ENCODE data around the gene TBCC.
"Not testable (repeated sequence)": the region's sequence is repeated elsewhere in the genome, so short reads cannot be mapped to it uniquely, and the experiment has no call there.

TBCC gene

DNA sequence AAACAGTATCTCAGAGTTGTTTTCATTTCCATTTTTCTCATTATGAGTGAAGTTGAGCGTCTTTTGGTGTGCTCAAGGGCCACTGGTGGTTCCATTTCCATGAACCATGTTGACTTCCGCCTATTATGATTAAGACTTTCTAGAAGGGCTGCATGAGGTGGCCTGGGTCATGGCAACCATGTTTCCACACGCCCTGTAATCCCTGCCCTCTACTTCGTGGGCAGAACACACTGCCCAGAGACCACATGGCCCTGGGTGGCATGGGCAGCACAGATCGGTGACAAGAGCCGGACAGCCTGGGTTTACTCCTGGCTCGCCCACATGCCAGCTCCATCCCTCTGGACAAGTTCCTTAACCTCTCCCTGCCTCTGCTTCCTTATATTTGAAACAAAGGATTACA is 38.3 kb downstream of the TBCC start:
- Histone ChIP-seq H3K36me3 (ENCODE audit: insufficient read depth, low read length) (no peaks in the 10 kb centered on the region; the same call in 1 of the 2 replicates), H3K79me2 (ENCODE audit: insufficient read depth, low read length) (no peaks in the 10 kb centered on the region), H3F3A (ENCODE audit: insufficient read depth, low read length) (no peaks in the 10 kb centered on the region), H3K27me3 (ENCODE audit: insufficient read depth, low read length) (no peaks in the 10 kb centered on the region; the same call in 1 of the 2 replicates), H3K9me3 (ENCODE audit: low read length) (0 out of 2 replicates have a peak, but pooled peaks cover 3% of the 10 kb centered on the region), H4K20me1 (ENCODE audit: insufficient read depth, low read length) (no peaks in the 10 kb centered on the region), H2AFZ (ENCODE audit: low read length) (no peak overlapping the region), H3K4me3 (ENCODE audit: low read depth, low read length, poor library complexity, severe bottlenecking) (no peak overlapping the region), H3K9ac (ENCODE audit: low read length) (no peak overlapping the region), H3K4me2 (ENCODE audit: low read length) (no peak overlapping the region), H3K27ac (ENCODE audit: low read depth, low read length, poor library complexity, severe bottlenecking) (no peak overlapping the region), H3K9me2 (ENCODE audit: low read depth, low read length) (no peaks in the 10 kb centered on the region), H3K4me1 (ENCODE audit: insufficient read depth, low read length, severe bottlenecking) (no peaks in the 10 kb centered on the region)
- TF ChIP-seq, protein P1, sequence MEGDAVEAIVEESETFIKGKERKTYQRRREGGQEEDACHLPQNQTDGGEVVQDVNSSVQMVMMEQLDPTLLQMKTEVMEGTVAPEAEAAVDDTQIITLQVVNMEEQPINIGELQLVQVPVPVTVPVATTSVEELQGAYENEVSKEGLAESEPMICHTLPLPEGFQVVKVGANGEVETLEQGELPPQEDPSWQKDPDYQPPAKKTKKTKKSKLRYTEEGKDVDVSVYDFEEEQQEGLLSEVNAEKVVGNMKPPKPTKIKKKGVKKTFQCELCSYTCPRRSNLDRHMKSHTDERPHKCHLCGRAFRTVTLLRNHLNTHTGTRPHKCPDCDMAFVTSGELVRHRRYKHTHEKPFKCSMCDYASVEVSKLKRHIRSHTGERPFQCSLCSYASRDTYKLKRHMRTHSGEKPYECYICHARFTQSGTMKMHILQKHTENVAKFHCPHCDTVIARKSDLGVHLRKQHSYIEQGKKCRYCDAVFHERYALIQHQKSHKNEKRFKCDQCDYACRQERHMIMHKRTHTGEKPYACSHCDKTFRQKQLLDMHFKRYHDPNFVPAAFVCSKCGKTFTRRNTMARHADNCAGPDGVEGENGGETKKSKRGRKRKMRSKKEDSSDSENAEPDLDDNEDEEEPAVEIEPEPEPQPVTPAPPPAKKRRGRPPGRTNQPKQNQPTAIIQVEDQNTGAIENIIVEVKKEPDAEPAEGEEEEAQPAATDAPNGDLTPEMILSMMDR (IDR thresholded peaks at IDR 0.05; ENCODE audit: low read length), result no peak

DNA sequence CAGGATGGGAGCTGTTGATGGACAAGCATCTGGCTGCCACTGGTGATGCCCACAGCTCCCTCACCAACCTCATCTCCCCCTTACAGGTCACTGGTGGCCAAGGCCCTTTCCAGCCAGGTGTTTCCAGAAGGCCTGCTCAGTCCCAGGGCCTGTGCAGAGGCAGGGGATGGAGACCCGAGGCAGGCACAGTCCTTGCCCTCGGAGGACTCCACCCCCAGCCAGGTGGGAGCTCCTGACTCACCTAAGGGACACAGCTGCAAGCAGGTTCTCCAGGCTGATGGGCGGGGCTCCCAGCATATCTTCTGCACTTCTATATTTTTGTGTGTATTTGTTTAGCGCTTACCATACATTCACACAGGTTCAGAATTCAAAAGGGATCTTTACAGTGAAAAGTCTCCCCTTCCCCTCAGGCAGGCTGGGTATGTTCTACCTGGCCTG is 40.9 kb downstream of the TBCC start:
- no peaks in the 10 kb centered on the region; the same call in 1 of the 2 replicates for H3K27me3 ChIP-seq (ENCODE audit: insufficient read depth, low read length)
- no peak overlapping the region for H2AFZ ChIP-seq (ENCODE audit: low read length)
- no peak overlapping the region for H3K4me2 ChIP-seq (ENCODE audit: low read length)
- H3K79me2 ChIP-seq (ENCODE audit: insufficient read depth, low read length), result no peaks in the 10 kb centered on the region
- H3K36me3 ChIP-seq (ENCODE audit: insufficient read depth, low read length), result no peaks in the 10 kb centered on the region
- no peaks in the 10 kb centered on the region for H4K20me1 ChIP-seq (ENCODE audit: insufficient read depth, low read length)
- H3K9me2 ChIP-seq (ENCODE audit: low read depth, low read length), result no peaks in the 10 kb centered on the region
- H3K9me3 ChIP-seq (ENCODE audit: low read length), result no peaks in the 10 kb centered on the region
- H3K27ac ChIP-seq (ENCODE audit: low read depth, low read length, poor library complexity, severe bottlenecking), result no peak overlapping the region
- no peak for TF ChIP-seq EZH2 (IDR thresholded peaks at IDR 0.05; ENCODE audit: borderline replicate concordance, low read length)
- TF ChIP-seq, protein P1 (IDR thresholded peaks at IDR 0.05; ENCODE audit: low read length), result no peak
- no peaks in the 10 kb centered on the region for H3K4me1 ChIP-seq (ENCODE audit: insufficient read depth, low read length, severe bottlenecking)
- no peak overlapping the region for H3K4me3 ChIP-seq (ENCODE audit: low read depth, low read length, poor library complexity, severe bottlenecking)
- no peaks in the 10 kb centered on the region for H3F3A ChIP-seq (ENCODE audit: insufficient read depth, low read length)
- H3K9ac ChIP-seq (ENCODE audit: low read length), result no peak overlapping the region

DNA sequence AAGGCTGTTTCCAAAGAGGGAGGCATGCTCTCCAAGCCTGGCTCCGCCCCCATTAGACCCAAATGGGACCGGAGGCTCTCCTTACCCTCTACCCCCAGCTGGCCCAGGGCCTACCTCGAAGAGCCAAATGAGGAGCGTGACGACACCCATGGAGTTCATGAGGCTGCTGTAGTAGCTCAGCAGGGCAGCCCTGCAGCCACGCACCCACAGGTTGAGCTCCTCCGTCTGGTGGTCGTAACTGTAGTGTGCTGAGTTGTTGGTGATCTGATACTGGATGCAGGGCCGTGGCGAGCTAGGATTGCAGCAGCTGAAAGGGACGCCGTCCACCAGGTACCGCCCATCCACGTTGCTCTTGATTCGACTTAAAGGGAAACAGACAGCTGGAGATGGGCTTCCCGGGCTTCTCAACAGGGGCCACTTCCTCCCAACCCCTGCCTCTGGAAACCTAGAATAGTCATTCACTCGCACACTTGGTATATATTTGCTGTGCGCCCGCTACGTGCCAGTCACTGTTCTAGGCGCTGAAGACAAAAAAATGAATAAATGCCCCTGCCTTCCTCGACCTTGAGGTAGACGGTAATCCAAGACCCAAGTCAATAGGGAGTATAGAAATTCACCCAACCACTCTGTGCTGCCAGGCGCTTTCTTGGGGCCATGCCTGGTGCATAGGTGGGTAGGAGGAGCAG is 41.5 kb downstream of the TBCC start:
- Histone ChIP-seq H3K27ac (ENCODE audit: low read depth, low read length, poor library complexity, severe bottlenecking) (no peak overlapping the region), H3K79me2 (ENCODE audit: insufficient read depth, low read length) (no peaks in the 10 kb centered on the region), H3F3A (ENCODE audit: insufficient read depth, low read length) (no peaks in the 10 kb centered on the region), H3K4me2 (ENCODE audit: low read length) (no peak overlapping the region), H3K4me3 (ENCODE audit: low read depth, low read length, poor library complexity, severe bottlenecking) (no peak overlapping the region), H3K36me3 (ENCODE audit: insufficient read depth, low read length) (no peaks in the 10 kb centered on the region), H4K20me1 (ENCODE audit: insufficient read depth, low read length) (no peaks in the 10 kb centered on the region), H3K9me3 (ENCODE audit: low read length) (no peaks in the 10 kb centered on the region), H2AFZ (ENCODE audit: low read length) (no peak overlapping the region), H3K4me1 (ENCODE audit: insufficient read depth, low read length, severe bottlenecking) (no peaks in the 10 kb centered on the region), H3K27me3 (ENCODE audit: insufficient read depth, low read length) (no peaks in the 10 kb centered on the region; the same call in 1 of the 2 replicates), H3K9ac (ENCODE audit: low read length) (no peak overlapping the region), H3K9me2 (ENCODE audit: low read depth, low read length) (no peaks in the 10 kb centered on the region)
- TF ChIP-seq EZH2 (IDR thresholded peaks at IDR 0.05; ENCODE audit: borderline replicate concordance, low read length), result no peak
- TF ChIP-seq, protein P1 (IDR thresholded peaks at IDR 0.05; ENCODE audit: low read length), result no peak

DNA sequence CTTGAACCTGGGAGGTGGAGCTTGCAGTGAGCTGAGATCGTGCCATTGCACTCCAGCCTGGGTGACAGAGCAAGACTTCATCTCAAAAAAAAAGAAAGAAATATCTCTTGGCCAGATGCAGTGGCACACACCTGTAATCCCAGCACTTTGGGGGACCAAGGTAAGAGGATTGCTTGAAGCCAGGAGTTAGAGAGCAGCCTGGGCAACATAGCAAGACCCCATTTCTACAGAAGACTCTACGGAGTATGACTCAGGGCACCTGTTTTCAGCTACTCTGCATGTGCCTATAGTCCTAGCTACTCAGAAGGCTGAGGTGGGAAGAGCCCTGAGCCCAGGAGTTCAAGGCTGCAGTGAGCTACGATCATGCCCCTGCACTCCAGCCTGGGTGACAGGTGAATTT is 43.1 kb downstream of the TBCC start:
- not testable (repeated sequence) for H3K79me2 ChIP-seq (ENCODE audit: insufficient read depth, low read length); H3K9me2 ChIP-seq (ENCODE audit: low read depth, low read length)

More for the DNA sequence above, 43.1 kb downstream of the TBCC start:
- H3K4me1 ChIP-seq (ENCODE audit: insufficient read depth, low read length, severe bottlenecking); H3K4me3 ChIP-seq (ENCODE audit: low read depth, low read length, poor library complexity, severe bottlenecking); H3F3A ChIP-seq (ENCODE audit: insufficient read depth, low read length); H3K36me3 ChIP-seq (ENCODE audit: insufficient read depth, low read length); H3K9ac ChIP-seq (ENCODE audit: low read length); H3K27ac ChIP-seq (ENCODE audit: low read depth, low read length, poor library complexity, severe bottlenecking); H2AFZ ChIP-seq (ENCODE audit: low read length); H4K20me1 ChIP-seq (ENCODE audit: insufficient read depth, low read length); H3K9me3 ChIP-seq (ENCODE audit: low read length); H3K4me2 ChIP-seq (ENCODE audit: low read length); H3K27me3 ChIP-seq (ENCODE audit: insufficient read depth, low read length): not testable (repeated sequence)

All from OCI-LY1 (cell line).